Fibroblast of skin of right biceps (primary cell): ENCODE data around the gene TRAPPC6A.
"Not testable (repeated sequence)": the region's sequence is repeated elsewhere in the genome, so short reads cannot be mapped to it uniquely, and the experiment has no call there.

Experiments used
- DNase-seq: peaks from one replicate; pipeline ENCODE4 v3.0.0-alpha.2; 2013

Gene TRAPPC6A

DNA sequence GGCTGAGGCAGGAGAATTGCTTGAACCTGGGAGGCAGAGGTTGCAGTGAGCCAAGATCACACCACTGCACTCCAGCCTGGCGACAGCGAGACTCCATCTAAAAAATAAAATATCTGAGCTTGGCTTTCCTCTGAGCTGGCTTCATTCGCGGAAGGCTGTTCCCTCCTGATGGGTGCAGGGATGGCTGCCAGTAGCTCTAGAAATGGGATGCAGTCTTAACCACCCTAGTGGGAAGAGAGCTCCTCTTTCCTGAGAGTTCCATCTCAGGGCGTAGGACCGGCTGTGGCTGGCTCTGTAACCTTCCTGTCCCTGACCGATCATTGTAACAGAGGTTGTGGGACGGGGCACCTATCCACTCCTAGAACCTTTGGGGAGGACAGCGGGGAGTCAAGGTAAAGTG is 52.7 kb downstream of the TRAPPC6A start:
- DNase-seq = no peak

DNA sequence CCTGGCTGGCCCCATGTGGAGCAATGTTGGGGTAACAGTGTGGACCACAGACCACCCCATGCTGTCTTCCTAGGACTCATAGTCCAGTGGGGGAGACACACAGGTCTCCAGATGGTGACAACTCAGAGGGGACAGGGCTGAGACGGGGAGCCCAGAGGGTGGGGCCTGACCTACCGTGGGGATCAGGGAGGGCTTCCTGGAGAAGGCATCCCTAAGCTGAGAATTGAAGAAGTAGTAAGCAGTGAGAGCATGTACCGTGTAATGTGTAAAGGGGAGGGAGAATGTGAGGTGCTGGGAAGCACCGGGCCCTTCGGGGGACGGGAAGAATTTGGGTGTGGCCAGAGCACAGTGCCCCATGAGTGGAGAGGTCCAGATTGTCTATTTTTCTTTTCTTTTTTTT is 54.0 kb downstream of the TRAPPC6A start:
- no peak for DNase-seq

- DNase-seq = no peak
Observed at GRCh38 chr19:45123440-45123850, 54.6 kb downstream of the TRAPPC6A start.

GRCh38 chr19:45122832-45123231 is 55.2 kb downstream of the TRAPPC6A start:
- DNase-seq = no peak

DNA sequence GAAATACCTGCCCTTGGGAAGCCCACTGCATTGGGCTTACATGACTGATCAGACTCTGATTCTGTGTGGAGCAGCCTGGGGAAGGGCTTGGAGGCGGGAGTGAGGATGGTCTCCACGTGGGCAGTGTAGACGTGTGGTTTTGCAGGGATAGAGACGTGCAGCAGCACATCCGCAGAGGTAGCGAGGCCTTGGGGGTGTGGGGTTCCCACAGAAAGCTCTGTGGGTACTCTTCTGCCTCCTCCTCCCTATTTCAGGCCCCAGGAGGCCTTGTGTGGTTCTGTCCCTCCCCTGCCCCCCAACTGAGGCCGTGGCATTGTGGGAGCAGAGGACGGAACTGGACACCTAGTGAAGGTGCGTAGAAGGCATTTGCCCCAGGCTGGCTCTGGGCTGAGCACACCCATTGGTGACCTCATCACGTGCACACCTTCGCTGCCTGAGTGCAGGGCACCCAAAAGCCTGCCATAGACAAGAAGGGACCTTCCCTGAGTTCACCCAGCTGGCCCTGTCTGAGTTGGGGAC is 56.2 kb downstream of the TRAPPC6A start:
- no peak for DNase-seq

- DNase-seq = no peak
Observed at GRCh38 chr19:45119582-45119981, 58.5 kb downstream of the TRAPPC6A start.

DNA sequence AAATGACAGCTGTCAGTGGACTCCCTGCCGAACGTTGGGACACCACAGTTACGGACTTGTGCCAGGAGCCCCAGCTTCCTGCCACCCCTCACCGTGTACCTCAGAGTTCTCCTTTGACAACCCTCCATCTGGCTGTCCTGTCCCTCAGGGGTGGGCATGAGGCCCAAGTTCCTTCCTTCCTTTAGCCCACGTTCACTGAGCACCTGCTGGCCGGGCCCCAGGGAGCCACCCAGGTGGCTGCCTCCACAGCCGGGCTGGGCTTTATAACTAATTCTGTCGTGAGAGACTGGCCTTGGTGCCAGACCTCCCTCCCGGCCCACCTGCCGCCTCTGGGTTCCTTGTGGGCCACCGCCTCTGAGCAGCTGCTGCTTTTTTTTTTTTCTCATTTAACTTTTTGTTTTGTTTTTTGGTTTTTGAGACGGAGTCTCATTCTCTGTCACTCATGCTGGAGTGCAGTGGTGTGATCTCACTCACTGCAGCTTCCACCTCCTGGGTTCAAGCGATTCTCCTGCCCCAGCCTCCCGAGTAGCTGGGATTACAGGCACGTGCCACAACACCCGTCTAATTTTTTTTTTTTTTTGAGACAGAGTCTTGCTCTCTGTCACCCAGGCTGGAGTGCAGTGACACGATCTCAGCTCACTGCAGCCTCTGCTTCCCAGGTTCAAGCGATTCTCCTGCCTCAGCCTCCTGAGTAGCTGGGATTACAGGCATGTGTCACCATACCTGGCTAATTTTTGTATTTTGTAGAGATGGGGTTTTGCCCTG is 59.3 kb downstream of the TRAPPC6A start:
- not testable (repeated sequence) for DNase-seq

DNA sequence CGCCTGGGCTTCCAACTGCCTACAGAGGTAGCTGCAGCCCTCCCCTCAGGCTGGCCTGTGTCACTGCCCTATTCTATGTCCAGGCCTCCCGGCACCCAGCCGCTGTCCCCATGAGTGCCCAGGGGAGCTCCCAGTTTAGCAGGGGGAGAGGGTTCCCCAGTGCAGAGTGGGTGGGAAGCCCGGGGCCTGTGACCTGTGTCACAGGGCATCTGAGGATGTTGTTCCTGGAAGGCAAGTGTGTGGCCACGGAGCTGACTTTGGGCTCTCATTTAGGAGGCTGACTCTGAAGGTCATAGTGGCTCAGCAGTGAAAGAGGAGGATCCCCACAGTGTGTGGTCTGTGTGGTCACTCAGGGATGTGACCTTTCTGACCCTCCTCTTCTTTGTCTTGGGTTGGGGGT is 59.9 kb downstream of the TRAPPC6A start:
- no peak for DNase-seq

GRCh38 chr19:45117671-45118070 is 60.4 kb downstream of the TRAPPC6A start:
- no peak for DNase-seq

DNA sequence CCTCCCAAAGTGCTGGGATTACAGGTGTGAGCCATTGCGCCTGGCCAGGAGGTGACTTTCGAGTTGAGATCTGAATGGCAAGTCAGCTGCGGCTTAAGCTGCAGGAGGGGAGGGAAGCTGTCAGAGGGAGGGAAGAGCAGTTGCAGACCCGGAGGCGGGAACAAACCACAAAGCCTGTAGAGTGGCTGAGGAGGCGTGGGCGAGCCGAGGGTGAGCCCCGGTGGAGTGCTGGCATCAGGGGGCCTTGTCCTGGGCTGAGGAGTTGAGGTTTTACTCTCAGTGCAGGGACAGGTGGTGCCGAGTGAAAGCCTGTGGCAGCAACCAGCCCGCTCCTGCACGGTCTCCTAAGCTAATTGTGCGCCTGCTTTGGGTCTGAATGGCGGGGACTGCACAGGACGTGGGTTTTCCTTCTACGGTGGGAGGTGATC is 60.9 kb downstream of the TRAPPC6A start:
- DNase-seq = no peak

- DNase-seq = no peak
Observed at GRCh38 chr19:45115809-45116615, 62.0 kb downstream of the TRAPPC6A start.

- no peak for DNase-seq
Observed at GRCh38 chr19:45114116-45114515, 63.9 kb downstream of the TRAPPC6A start.

DNA sequence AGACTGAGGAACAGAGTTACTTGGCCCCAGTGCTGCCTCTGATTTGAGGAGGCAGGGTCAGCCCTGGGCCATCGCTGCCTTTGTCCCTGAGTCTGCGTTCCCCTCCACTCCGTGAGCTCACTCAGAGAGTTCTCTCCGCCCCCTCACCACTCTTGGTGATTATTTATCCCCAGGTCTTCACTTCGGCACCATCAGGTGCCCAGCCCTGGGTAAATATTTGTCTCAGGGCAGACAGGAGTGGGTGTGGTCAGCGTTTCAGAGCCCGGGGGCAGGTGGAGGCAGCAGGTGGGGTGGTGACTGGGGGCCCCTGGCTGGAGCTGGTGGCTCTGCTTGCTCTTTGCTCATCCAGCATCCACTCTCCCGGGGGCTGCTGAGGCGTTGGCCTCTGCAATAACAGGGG is 64.4 kb downstream of the TRAPPC6A start:
- no peak for DNase-seq
